ENCODE measurements around the gene UBE2N. TPM values are rescaled to one million over a fixed set of nuclear protein-coding genes. Genes with fewer than 3 reads are reported as not detected.

The UBE2N gene
- total RNA-seq, 1 experiment from 2014 or later, result 205 TPM

DNA sequence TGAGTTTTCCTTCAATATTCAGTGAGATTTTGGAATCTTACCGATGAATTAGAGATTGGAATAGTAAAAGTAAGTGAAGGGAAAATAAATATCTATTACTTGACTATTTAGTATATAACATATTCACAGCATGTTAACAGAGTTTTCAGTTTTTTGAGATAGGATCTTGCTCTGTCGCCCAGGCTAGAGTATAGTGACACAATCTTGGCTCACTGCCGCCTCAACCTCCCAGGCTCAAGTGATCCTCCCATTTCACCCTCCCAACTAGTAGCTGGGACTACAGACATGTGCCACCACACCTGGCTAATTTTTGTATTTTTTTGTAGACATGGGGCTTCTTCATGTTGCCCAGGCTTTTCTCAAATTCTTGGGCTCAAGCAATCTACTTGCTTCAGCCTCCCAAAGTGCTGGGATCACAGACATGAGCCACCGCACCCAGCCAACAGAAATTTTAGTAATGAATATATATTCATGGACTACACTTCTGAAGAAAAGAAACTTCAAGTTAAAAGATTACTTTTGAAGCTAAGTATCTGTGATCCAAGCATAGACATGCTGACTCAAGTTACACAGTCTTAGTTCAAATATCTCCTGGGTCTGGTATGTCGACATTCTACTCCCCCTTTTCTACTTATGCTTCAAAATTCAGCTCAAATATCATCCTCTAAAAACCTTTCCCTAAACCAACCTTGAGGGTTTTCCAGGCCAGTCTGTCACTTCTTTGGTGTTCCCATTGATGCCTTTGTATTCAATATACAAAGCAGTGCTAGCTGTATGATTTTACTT lies 13.8 kb downstream of the UBE2N start:
- Histone ChIP-seq H2AFZ (ENCODE audit: low read length) (no peak overlapping the region), H4K20me1 (ENCODE audit: low read length) (peaks cover 79% of the 10 kb centered on the region), H3F3A (ENCODE audit: low read length, unreplicated experiment) (no peaks in the 10 kb centered on the region), H3K4me3 (ENCODE audit: low read length) (no peak overlapping the region), H3K4me1 (ENCODE audit: insufficient read depth, low read length) (peaks cover 7% of the 10 kb centered on the region; the same call in 1 of the 2 replicates), H3K9me3 (ENCODE audit: low read length) (no peaks in the 10 kb centered on the region), H3K9me2 (replicated peaks; ENCODE audit: low read length) (no peaks in the 10 kb centered on the region), H3K36me3 (ENCODE audit: low read depth, low read length) (no peaks in the 10 kb centered on the region), H3K4me2 (ENCODE audit: low read length) (no peak overlapping the region), H3K27ac (ENCODE audit: low read length) (no peak overlapping the region), H3K27me3 (ENCODE audit: low read length) (no peaks in the 10 kb centered on the region), H3K79me2 (ENCODE audit: low read length) (peaks cover 99% of the 10 kb centered on the region), H3K9ac (ENCODE audit: low read length) (no peak overlapping the region)
- ATAC-seq (peak; percentile 61), DNase-seq (peak; percentile 26)
- TF ChIP-seq EZH2phosphoT487 (IDR thresholded peaks at IDR 0.05; ENCODE audit: borderline replicate concordance, low read length) (no peak), EZH2 (IDR thresholded peaks at IDR 0.05; ENCODE audit: low read length, unreplicated experiment) (no peak)
- TF ChIP-seq, protein P1, sequence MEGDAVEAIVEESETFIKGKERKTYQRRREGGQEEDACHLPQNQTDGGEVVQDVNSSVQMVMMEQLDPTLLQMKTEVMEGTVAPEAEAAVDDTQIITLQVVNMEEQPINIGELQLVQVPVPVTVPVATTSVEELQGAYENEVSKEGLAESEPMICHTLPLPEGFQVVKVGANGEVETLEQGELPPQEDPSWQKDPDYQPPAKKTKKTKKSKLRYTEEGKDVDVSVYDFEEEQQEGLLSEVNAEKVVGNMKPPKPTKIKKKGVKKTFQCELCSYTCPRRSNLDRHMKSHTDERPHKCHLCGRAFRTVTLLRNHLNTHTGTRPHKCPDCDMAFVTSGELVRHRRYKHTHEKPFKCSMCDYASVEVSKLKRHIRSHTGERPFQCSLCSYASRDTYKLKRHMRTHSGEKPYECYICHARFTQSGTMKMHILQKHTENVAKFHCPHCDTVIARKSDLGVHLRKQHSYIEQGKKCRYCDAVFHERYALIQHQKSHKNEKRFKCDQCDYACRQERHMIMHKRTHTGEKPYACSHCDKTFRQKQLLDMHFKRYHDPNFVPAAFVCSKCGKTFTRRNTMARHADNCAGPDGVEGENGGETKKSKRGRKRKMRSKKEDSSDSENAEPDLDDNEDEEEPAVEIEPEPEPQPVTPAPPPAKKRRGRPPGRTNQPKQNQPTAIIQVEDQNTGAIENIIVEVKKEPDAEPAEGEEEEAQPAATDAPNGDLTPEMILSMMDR (conservative IDR thresholded peaks at IDR 0.05; ENCODE audit: low read depth, low read length), result no peak
- BruUV-seq (replicated peaks), result no TSS peak
- intact Hi-C loops (cut with micrococcal nuclease), result no loop called here
- ChIA-PET CTCF (interaction anchor here (0.6 to 0.7 kb wide), 2 partner anchors 9 to 435 kb away, joined by 3 to 5 read pairs; no protein-coding TSS in a partner anchor), POLR2A (ENCODE audit: unreplicated experiment) (interaction anchor here (0.7 kb wide), 1 partner anchor 8 kb away, joined by 5 read pairs; no protein-coding TSS in a partner anchor)

DNA sequence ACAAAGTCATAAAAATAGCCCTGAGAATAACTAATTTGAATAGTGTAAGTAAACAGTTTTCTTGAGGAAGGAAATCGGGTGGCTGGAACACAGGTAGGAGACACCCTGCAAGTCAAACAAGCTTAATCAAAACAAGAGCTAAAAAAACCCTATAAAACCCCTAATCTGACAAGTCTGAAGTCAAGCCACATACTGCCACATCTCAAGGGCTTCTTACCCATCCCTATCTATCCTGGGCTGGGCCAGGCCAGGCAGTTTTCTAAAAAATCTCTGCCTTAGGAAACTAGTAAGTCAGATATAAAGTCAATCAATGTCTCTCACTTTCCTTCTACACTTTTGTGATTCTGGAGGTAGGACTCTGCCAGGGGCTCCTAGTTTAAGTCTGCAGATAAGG lies 15.3 kb downstream of the UBE2N start:
- POLR2A ChIA-PET (ENCODE audit: unreplicated experiment), result interaction anchor here (0.7 kb wide), 1 partner anchor 609 kb away, joined by 12 read pairs; no protein-coding TSS in a partner anchor
- Histone ChIP-seq H3K79me2 (ENCODE audit: low read length) (peaks cover 99% of the 10 kb centered on the region), H3K4me3 (ENCODE audit: low read length) (no peak overlapping the region), H3K27me3 (ENCODE audit: low read length) (no peaks in the 10 kb centered on the region), H3K9ac (ENCODE audit: low read length) (no peak overlapping the region), H3K4me1 (ENCODE audit: insufficient read depth, low read length) (peaks cover 7% of the 10 kb centered on the region; the same call in 1 of the 2 replicates), H3F3A (ENCODE audit: low read length, unreplicated experiment) (no peaks in the 10 kb centered on the region), H3K9me2 (replicated peaks; ENCODE audit: low read length) (no peaks in the 10 kb centered on the region), H3K4me2 (ENCODE audit: low read length) (no peak overlapping the region), H3K9me3 (ENCODE audit: low read length) (no peaks in the 10 kb centered on the region), H2AFZ (ENCODE audit: low read length) (no peak overlapping the region), H3K36me3 (ENCODE audit: low read depth, low read length) (no peaks in the 10 kb centered on the region), H3K27ac (ENCODE audit: low read length) (no peak overlapping the region), H4K20me1 (ENCODE audit: low read length) (peaks cover 79% of the 10 kb centered on the region)
- ATAC-seq, result no peak
- TF ChIP-seq EZH2 (IDR thresholded peaks at IDR 0.05; ENCODE audit: low read length, unreplicated experiment) (no peak), EZH2phosphoT487 (IDR thresholded peaks at IDR 0.05; ENCODE audit: borderline replicate concordance, low read length) (no peak)
- TF ChIP-seq, protein P1 (conservative IDR thresholded peaks at IDR 0.05; ENCODE audit: low read depth, low read length), result no peak
- intact Hi-C loops (cut with micrococcal nuclease), result no loop called here
- DNase-seq, result no peak
- BruUV-seq (replicated peaks), result no TSS peak
- CTCF ChIA-PET, result no interaction called here

Data from PC-3 (cell line).